H9 (cell line): ENCODE measurements around the gene NAA35. TPM values are rescaled to one million over a fixed set of nuclear protein-coding genes. Genes with fewer than 3 reads are reported as not detected.

Experiments used
- DNase-seq: peaks from one replicate; pipeline ENCODE4 v3.0.0-alpha.2; 2017
- H2AFZ ChIP-seq: one replicate; pipeline ENCODE4 v1.6.1; 2013; ENCODE audit warnings: mild to moderate bottlenecking, low read length, control low read depth, moderate library complexity
- H2AK5ac ChIP-seq: 2 replicates; pipeline ENCODE4 v1.6.1; 2013; ENCODE audit warnings: low read length, control low read depth, mixed read lengths; ENCODE audit not compliant: insufficient read length
- H2BK120ac ChIP-seq: one replicate; pipeline ENCODE4 v1.6.1; 2013; ENCODE audit warnings: low read depth, mild to moderate bottlenecking, low read length, control low read depth, inconsistent platforms; ENCODE audit not compliant: poor library complexity, severe bottlenecking
- H2BK12ac ChIP-seq: 2 replicates; pipeline ENCODE4 v1.6.1; 2013; ENCODE audit warnings: low read length, control low read depth, mixed read lengths, low read depth; ENCODE audit not compliant: insufficient read length
- H2BK15ac ChIP-seq: 2 replicates; pipeline ENCODE4 v1.6.1; 2013; ENCODE audit warnings: low read depth, low read length, control low read depth
- H2BK20ac ChIP-seq: one replicate; pipeline ENCODE4 v1.6.1; 2013; ENCODE audit warnings: low read depth, mild to moderate bottlenecking, low read length, control low read depth, inconsistent platforms; ENCODE audit not compliant: poor library complexity, severe bottlenecking
- H2BK5ac ChIP-seq: 2 replicates; pipeline ENCODE4 v1.6.1; 2013; ENCODE audit warnings: low read length, control low read depth, mixed read lengths; ENCODE audit not compliant: insufficient read length
- H3K14ac ChIP-seq: 2 replicates; pipeline ENCODE4 v1.6.1; 2013; ENCODE audit warnings: low read length, control low read depth; ENCODE audit not compliant: insufficient read depth
- H3K18ac ChIP-seq: 2 replicates; pipeline ENCODE4 v1.6.1; 2013; ENCODE audit warnings: low read depth, mild to moderate bottlenecking, mixed read lengths, low read length, control low read depth; ENCODE audit not compliant: insufficient read length
- H3K23ac ChIP-seq: 2 replicates; pipeline ENCODE4 v1.6.1; 2013; ENCODE audit warnings: low read length, control low read depth, mixed read lengths, low read depth; ENCODE audit not compliant: insufficient read length
- H3K23me2 ChIP-seq: 2 replicates; pipeline ENCODE4 v1.6.1; 2013; ENCODE audit warnings: low read depth, mild to moderate bottlenecking, mixed read lengths, low read length, control low read depth; ENCODE audit not compliant: insufficient read length, poor library complexity, severe bottlenecking
- H3K27ac ChIP-seq: 2 replicates; pipeline ENCODE4 v1.5.1; 2013; ENCODE audit warnings: low read length, control low read depth, mixed read lengths, low read depth; ENCODE audit not compliant: insufficient read length
- H3K27me3 ChIP-seq: 2 replicates; pipeline ENCODE4 v1.6.1; 2013; ENCODE audit warnings: low read length, control low read depth, inconsistent platforms; ENCODE audit not compliant: insufficient read depth
- H3K4ac ChIP-seq: 2 replicates; pipeline ENCODE4 v1.6.1; 2013; ENCODE audit warnings: low read depth, mild to moderate bottlenecking, control low read depth, inconsistent platforms, low read length, moderate library complexity
- H3K4me1 ChIP-seq: 2 replicates; pipeline ENCODE4 v1.6.1; 2013; ENCODE audit warnings: low read length, control low read depth, inconsistent platforms; ENCODE audit not compliant: insufficient read depth
- H3K4me2 ChIP-seq: 2 replicates; pipeline ENCODE4 v1.6.1; 2013; ENCODE audit warnings: low read length, control low read depth, mixed read lengths; ENCODE audit not compliant: insufficient read length, insufficient read depth
- H3K56ac ChIP-seq: 2 replicates; pipeline ENCODE4 v1.6.1; 2013; ENCODE audit warnings: low read depth, mild to moderate bottlenecking, mixed read lengths, low read length, control low read depth; ENCODE audit not compliant: insufficient read length
- H3K79me1 ChIP-seq: 2 replicates; pipeline ENCODE4 v1.6.1; 2013; ENCODE audit warnings: low read depth, mild to moderate bottlenecking, moderate library complexity, low read length, control low read depth, inconsistent platforms; ENCODE audit not compliant: insufficient read depth, poor library complexity, severe bottlenecking
- H3K79me2 ChIP-seq: 2 replicates; pipeline ENCODE4 v1.6.1; 2013; ENCODE audit warnings: low read length, control low read depth, inconsistent platforms; ENCODE audit not compliant: insufficient read depth
- H3K9ac ChIP-seq: 2 replicates; pipeline ENCODE4 v1.6.1; 2013; ENCODE audit warnings: low read length, control low read depth, mixed read lengths; ENCODE audit not compliant: insufficient read length; ENCODE audit errors: extremely low read depth
- H3K9me3 ChIP-seq: one replicate; pipeline ENCODE4 v1.6.1; 2013; ENCODE audit warnings: low read depth, low read length, inconsistent platforms; ENCODE audit not compliant: control insufficient read depth
- H3T11ph ChIP-seq: one replicate; pipeline ENCODE4 v1.6.1; 2013; ENCODE audit warnings: mild to moderate bottlenecking, low read length, control low read depth, inconsistent platforms
- H4K20me1 ChIP-seq: one replicate; pipeline ENCODE4 v1.6.1; 2013; ENCODE audit not compliant: control insufficient read depth, insufficient read length, insufficient read depth
- H4K5ac ChIP-seq: 2 replicates; pipeline ENCODE4 v1.6.1; 2013; ENCODE audit warnings: low read depth, mild to moderate bottlenecking, mixed read lengths, low read length, control low read depth; ENCODE audit not compliant: insufficient read length
- H4K8ac ChIP-seq: replicated peaks from 2 replicates; pipeline ENCODE4 v1.6.1; 2013; ENCODE audit warnings: low read length, control low read depth, mixed read lengths, low read depth; ENCODE audit not compliant: insufficient read length
- H4K91ac ChIP-seq: 2 replicates; pipeline ENCODE4 v1.6.1; 2013; ENCODE audit warnings: low read depth, mild to moderate bottlenecking, moderate library complexity, mixed read lengths, low read length, control low read depth; ENCODE audit not compliant: insufficient read length
- H3K27ac Mint-ChIP-seq, 3 experiments: 2 replicates in 2 of 3; 3 replicates in 1 of 3; pipeline ENCODE4 v1.8.0; 2020 to 2021; ENCODE audit warnings: mixed read lengths in 3 of 3, mild to moderate bottlenecking in 1 of 3, moderate library complexity in 1 of 3
- H3K27me3 Mint-ChIP-seq: 2 replicates; pipeline ENCODE4 v1.8.0; 2021; ENCODE audit warnings: low read depth, mild to moderate bottlenecking, moderate library complexity, mixed read lengths
- H3K36me3 Mint-ChIP-seq, 3 experiments: 2 replicates in 2 of 3; 3 replicates in 1 of 3; pipeline ENCODE4 v1.8.0; 2020 to 2021; ENCODE audit warnings: low read depth in 3 of 3, mixed read lengths in 3 of 3; ENCODE audit not compliant: insufficient read depth in 1 of 3
- H3K4me1 Mint-ChIP-seq, 2 experiments: 2 replicates each; pipeline ENCODE4 v1.8.0; 2020; ENCODE audit warnings: mixed read lengths in 2 of 2
- H3K4me3 Mint-ChIP-seq, 2 experiments: 2 replicates in 1 of 2; 3 replicates in 1 of 2; pipeline ENCODE4 v1.8.0; 2020 to 2021; ENCODE audit warnings: mild to moderate bottlenecking in 2 of 2, mixed read lengths in 2 of 2, moderate library complexity in 1 of 2
- H3K9me3 Mint-ChIP-seq, 2 experiments: 2 replicates in 1 of 2; 3 replicates in 1 of 2; pipeline ENCODE4 v1.8.0; 2020; ENCODE audit warnings: mild to moderate bottlenecking in 2 of 2, mixed read lengths in 2 of 2, moderate library complexity in 1 of 2
- CTCF ChIP-seq: fragments of 200-600 bp; sonication (generic); conservative IDR thresholded peaks from 3 replicates; pipeline ENCODE4 v1.8.0; 2021; ENCODE audit warnings: antibody characterized with exemption, mild to moderate bottlenecking
- WGBS: extraction: QIAGEN DNeasy Blood & Tissue Kit; methylation state at CpG from one replicate; pipeline ENCODE4 v1.1.7; 2013; ENCODE audit warnings: missing lambda C conversion rate, low lambda C conversion rate, mixed read lengths; ENCODE audit not compliant: insufficient read length; ENCODE audit errors: extremely low coverage; 5-methylcytosine and 5-hydroxymethylcytosine counted together
- total RNA-seq: library from RNA; stranded (reverse); gene quantifications from 2 replicates; pipeline ENCODE4 v1.2.1, GENCODE V29; 2021

NAA35 gene
- total RNA-seq, 1 experiment from 2014 or later = 38.6 TPM

GRCh38 chr9:86043586-86043985, 102.6 kb downstream of the NAA35 start:
- Histone ChIP-seq H3K9me3 (no peaks in the 10 kb centered on the region), H4K5ac (no peak overlapping the region), H2BK5ac (no peak overlapping the region), H3K23me2 (no peaks in the 10 kb centered on the region), H2AFZ (no peak overlapping the region), H2BK15ac (no peak overlapping the region), H2BK20ac (no peak overlapping the region), H3K4me2 (no peak overlapping the region), H2BK120ac (no peak overlapping the region), H2BK12ac (no peak overlapping the region), H4K8ac (no peak overlapping the region), H4K20me1 (no peaks in the 10 kb centered on the region), H3K27me3 (no peaks in the 10 kb centered on the region), H3K79me2 (no peaks in the 10 kb centered on the region), H2AK5ac (no peak overlapping the region), H3K18ac (no peak overlapping the region), H3K14ac (no peak overlapping the region), H3K9ac (no peak overlapping the region), H3K27ac (no peak overlapping the region), H3T11ph (no peak overlapping the region), H3K56ac (no peak overlapping the region), H4K91ac (no peak overlapping the region), H3K4ac (no peak overlapping the region), H3K4me1 (no peaks in the 10 kb centered on the region), H3K23ac (no peak overlapping the region), H3K79me1 (no peaks in the 10 kb centered on the region)
- no peak for DNase-seq
- no peak overlapping the region for H3K4me3 Mint-ChIP-seq
- H3K27me3 Mint-ChIP-seq = no peaks in the 10 kb centered on the region
- no CpG with 5 or more reads among the region's 5 CpGs for WGBS
- H3K27ac Mint-ChIP-seq = no peak overlapping the region
- H3K36me3 Mint-ChIP-seq = peaks cover 10 to 20% (median 19%) of the 10 kb centered on the region in 3 experiments; a peak in 6 of 7 replicates
- no peaks in the 10 kb centered on the region for H3K4me1 Mint-ChIP-seq
- H3K9me3 Mint-ChIP-seq = no peaks in the 10 kb centered on the region; a peak in 1 of 5 replicates
- TF ChIP-seq CTCF = no peak
